HG03565 (cell line): ENCODE measurements around the gene POU2AF3.
"Not testable (repeated sequence)": the region's sequence is repeated elsewhere in the genome, so short reads cannot be mapped to it uniquely, and the experiment has no call there.

ENCODE experiments used
- ATAC-seq: cut with Tn5 transposase; IDR thresholded peaks from one replicate; pipeline ENCODE4 v1.9.1; 2021; ENCODE audit warnings: mild to moderate bottlenecking, moderate library complexity; ENCODE audit not compliant: unreplicated experiment

The POU2AF3 gene

GRCh38 chr11:111300569-111300968 is 2.2 kb downstream of the POU2AF3 start:
- no peak for ATAC-seq

GRCh38 chr11:111301004-111301841 is 2.9 kb downstream of the POU2AF3 start:
- no peak for ATAC-seq

- no peak for ATAC-seq
Measured at GRCh38 chr11:111301842-111302118, 3.4 kb downstream of the POU2AF3 start.

GRCh38 chr11:111302298-111302697 is 4.0 kb downstream of the POU2AF3 start:
- no peak for ATAC-seq

- ATAC-seq, result no peak
Measured at GRCh38 chr11:111303461-111303860, 5.1 kb downstream of the POU2AF3 start.

- no peak for ATAC-seq
Measured at GRCh38 chr11:111305162-111305802, 6.9 kb downstream of the POU2AF3 start.

GRCh38 chr11:111305876-111306275 is 7.5 kb downstream of the POU2AF3 start:
- no peak for ATAC-seq

GRCh38 chr11:111306321-111306720 is 8.0 kb downstream of the POU2AF3 start:
- no peak for ATAC-seq

- ATAC-seq, result no peak
Measured at GRCh38 chr11:111307472-111308108, 9.2 kb downstream of the POU2AF3 start.

- no peak for ATAC-seq
Measured at GRCh38 chr11:111308140-111308539, 9.8 kb downstream of the POU2AF3 start.

- no peak for ATAC-seq
Measured at GRCh38 chr11:111309215-111309915, 11.0 kb downstream of the POU2AF3 start.

GRCh38 chr11:111310088-111310487 is 11.7 kb downstream of the POU2AF3 start:
- no peak for ATAC-seq

GRCh38 chr11:111310723-111311122 is 12.4 kb downstream of the POU2AF3 start:
- ATAC-seq, result no peak

GRCh38 chr11:111312076-111312475 is 13.7 kb downstream of the POU2AF3 start:
- no peak for ATAC-seq

GRCh38 chr11:111319296-111319695 is 20.9 kb downstream of the POU2AF3 start:
- no peak for ATAC-seq

- ATAC-seq, result not testable (repeated sequence)
Measured at GRCh38 chr11:111320199-111320598, 21.9 kb downstream of the POU2AF3 start.

- ATAC-seq, result no peak
Measured at GRCh38 chr11:111320728-111321568, 22.6 kb downstream of the POU2AF3 start.

- ATAC-seq, result no peak
Measured at GRCh38 chr11:111322534-111322933, 24.2 kb downstream of the POU2AF3 start.

- no peak for ATAC-seq
Measured at GRCh38 chr11:111324277-111324720, 26.0 kb downstream of the POU2AF3 start.

- no peak for ATAC-seq
Measured at GRCh38 chr11:111325259-111325658, 26.9 kb downstream of the POU2AF3 start.
